ENCODE measurements around the gene CMTM6. TPM values are rescaled to one million over a fixed set of nuclear protein-coding genes. Genes with fewer than 3 reads are reported as not detected.

Gene CMTM6
- total RNA-seq, 1 donor, result 102 TPM

- Histone ChIP-seq H3K4me1 (ENCODE audit: insufficient read depth, low read length) (peaks cover 14% of the 10 kb centered on the region), H3K4me2 (ENCODE audit: insufficient read depth, low read length) (no peak overlapping the region), H2AFZ (ENCODE audit: low read length) (no peak overlapping the region), H3K79me2 (ENCODE audit: insufficient read depth, low read length) (no peaks in the 10 kb centered on the region), H3K9me3 (ENCODE audit: low read depth, low read length) (no peaks in the 10 kb centered on the region), H4K20me1 (ENCODE audit: insufficient read depth, low read length) (no peaks in the 10 kb centered on the region), H3K27ac (ENCODE audit: low read depth, low read length) (no peak overlapping the region), H3K4me3 (ENCODE audit: insufficient read depth, low read length) (no peak overlapping the region), H3K36me3 (ENCODE audit: insufficient read depth, low read length) (no peaks in the 10 kb centered on the region), H3K27me3 (ENCODE audit: insufficient read depth, low read length) (no peaks in the 10 kb centered on the region)
- DNase-seq (ENCODE audit: insufficient read length, low spot score, missing footprints), result no peak
- TF ChIP-seq, protein P1, sequence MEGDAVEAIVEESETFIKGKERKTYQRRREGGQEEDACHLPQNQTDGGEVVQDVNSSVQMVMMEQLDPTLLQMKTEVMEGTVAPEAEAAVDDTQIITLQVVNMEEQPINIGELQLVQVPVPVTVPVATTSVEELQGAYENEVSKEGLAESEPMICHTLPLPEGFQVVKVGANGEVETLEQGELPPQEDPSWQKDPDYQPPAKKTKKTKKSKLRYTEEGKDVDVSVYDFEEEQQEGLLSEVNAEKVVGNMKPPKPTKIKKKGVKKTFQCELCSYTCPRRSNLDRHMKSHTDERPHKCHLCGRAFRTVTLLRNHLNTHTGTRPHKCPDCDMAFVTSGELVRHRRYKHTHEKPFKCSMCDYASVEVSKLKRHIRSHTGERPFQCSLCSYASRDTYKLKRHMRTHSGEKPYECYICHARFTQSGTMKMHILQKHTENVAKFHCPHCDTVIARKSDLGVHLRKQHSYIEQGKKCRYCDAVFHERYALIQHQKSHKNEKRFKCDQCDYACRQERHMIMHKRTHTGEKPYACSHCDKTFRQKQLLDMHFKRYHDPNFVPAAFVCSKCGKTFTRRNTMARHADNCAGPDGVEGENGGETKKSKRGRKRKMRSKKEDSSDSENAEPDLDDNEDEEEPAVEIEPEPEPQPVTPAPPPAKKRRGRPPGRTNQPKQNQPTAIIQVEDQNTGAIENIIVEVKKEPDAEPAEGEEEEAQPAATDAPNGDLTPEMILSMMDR (IDR thresholded peaks at IDR 0.05; ENCODE audit: extremely low read depth, low read depth, low read length), result no peak
Measured at GRCh38 chr3:32450992-32451659, 51.5 kb downstream of the CMTM6 start.

DNA sequence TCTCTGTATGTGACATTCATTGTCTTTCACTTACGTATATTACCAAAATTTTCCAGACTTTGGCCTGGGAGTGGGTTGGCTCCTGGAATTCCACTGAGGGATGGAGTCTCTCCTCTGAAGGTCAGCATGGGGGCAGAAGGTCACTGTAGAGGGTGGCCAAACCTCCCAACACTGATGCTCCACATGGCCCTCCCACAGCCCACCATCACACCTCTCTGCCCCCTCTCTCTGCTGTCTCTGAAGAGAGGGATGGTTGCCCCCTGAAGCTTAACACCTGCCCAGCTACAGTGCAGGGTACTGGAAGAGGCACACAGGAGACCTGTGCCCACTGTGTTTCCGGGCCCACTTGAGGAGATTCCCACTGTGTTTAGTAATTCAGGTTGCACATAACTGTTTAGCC, 52.2 kb downstream of the CMTM6 start:
- Histone ChIP-seq H3K36me3 (ENCODE audit: insufficient read depth, low read length) (no peaks in the 10 kb centered on the region), H3K79me2 (ENCODE audit: insufficient read depth, low read length) (no peaks in the 10 kb centered on the region), H3K4me1 (ENCODE audit: insufficient read depth, low read length) (peaks cover 14% of the 10 kb centered on the region), H3K27me3 (ENCODE audit: insufficient read depth, low read length) (no peaks in the 10 kb centered on the region), H3K9me3 (ENCODE audit: low read depth, low read length) (no peaks in the 10 kb centered on the region), H3K4me3 (ENCODE audit: insufficient read depth, low read length) (no peak overlapping the region), H3K4me2 (ENCODE audit: insufficient read depth, low read length) (no peak overlapping the region), H2AFZ (ENCODE audit: low read length) (no peak overlapping the region), H4K20me1 (ENCODE audit: insufficient read depth, low read length) (no peaks in the 10 kb centered on the region), H3K27ac (ENCODE audit: low read depth, low read length) (no peak overlapping the region)
- TF ChIP-seq, protein P1 (IDR thresholded peaks at IDR 0.05; ENCODE audit: extremely low read depth, low read depth, low read length), result no peak
- DNase-seq (ENCODE audit: insufficient read length, low spot score, missing footprints), result no peak

DNA sequence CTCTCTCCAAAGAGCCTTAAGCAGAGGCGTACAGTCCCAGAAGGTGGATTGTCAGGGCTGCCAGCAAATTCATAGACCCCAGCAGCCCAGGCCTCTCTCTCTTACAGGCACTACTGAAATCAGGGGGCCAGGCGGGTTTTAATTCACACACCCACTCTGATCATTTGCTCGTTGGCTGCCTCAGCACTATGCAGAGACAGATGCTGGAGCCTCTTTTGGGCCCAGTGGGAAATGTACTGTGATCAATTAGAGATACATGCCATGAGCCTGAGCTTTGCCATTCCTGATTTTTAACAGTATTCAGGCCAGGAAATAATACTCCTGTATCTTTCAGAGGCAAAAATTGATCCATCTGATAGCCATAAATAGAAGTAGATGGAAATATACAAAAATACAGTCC, 53.0 kb downstream of the CMTM6 start:
- Histone ChIP-seq H4K20me1 (ENCODE audit: insufficient read depth, low read length) (no peaks in the 10 kb centered on the region), H3K4me3 (ENCODE audit: insufficient read depth, low read length) (no peak overlapping the region), H3K79me2 (ENCODE audit: insufficient read depth, low read length) (no peaks in the 10 kb centered on the region), H3K4me1 (ENCODE audit: insufficient read depth, low read length) (peaks cover 11% of the 10 kb centered on the region), H3K9me3 (ENCODE audit: low read depth, low read length) (no peaks in the 10 kb centered on the region), H3K36me3 (ENCODE audit: insufficient read depth, low read length) (no peaks in the 10 kb centered on the region), H2AFZ (ENCODE audit: low read length) (no peak overlapping the region), H3K27me3 (ENCODE audit: insufficient read depth, low read length) (no peaks in the 10 kb centered on the region), H3K4me2 (ENCODE audit: insufficient read depth, low read length) (no peak overlapping the region), H3K27ac (ENCODE audit: low read depth, low read length) (no peak overlapping the region)
- DNase-seq (ENCODE audit: insufficient read length, low spot score, missing footprints), result no peak
- TF ChIP-seq, protein P1 (IDR thresholded peaks at IDR 0.05; ENCODE audit: extremely low read depth, low read depth, low read length), result no peak

DNA sequence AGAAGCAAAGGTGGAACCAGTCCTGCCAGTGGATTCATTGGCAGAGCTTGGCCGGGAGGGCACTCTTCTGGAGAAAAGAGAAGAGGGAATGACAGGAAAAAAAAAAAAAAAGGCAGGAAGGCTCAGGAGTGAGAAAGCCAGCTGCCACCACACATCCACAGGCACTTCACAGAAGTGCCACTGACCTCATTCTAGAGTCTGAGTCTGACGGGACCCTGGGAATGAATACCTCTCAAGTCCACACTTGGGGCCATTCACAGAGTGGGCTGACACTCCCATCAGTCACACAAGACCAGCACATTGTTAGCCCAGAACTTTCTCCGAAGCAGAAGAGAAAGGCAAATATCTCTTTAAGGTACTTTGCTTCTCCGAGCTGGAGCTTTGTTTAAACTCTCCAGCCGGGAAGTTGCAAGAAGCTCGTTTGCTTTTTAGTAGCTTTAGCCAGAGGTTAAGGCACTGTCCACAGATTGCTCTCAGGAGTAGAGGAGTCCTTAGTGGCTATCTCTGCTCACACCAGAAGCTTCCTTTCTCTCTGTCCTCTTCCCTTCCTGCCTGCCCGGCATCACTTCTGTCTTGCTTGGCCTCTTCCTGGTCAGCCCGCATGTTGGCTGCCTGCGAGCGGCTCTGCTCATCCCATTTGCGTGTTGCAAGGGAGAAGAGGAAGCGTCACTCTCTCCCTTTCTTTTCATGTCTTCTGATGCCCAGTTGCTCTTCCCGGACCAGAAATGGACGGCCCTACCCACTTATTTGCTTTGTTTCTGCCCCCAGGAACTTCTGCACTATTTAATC, 53.8 kb downstream of the CMTM6 start:
- Histone ChIP-seq H3K4me2 (ENCODE audit: insufficient read depth, low read length) (no peak overlapping the region), H4K20me1 (ENCODE audit: insufficient read depth, low read length) (no peaks in the 10 kb centered on the region), H3K27ac (ENCODE audit: low read depth, low read length) (no peak overlapping the region), H3K36me3 (ENCODE audit: insufficient read depth, low read length) (no peaks in the 10 kb centered on the region), H3K79me2 (ENCODE audit: insufficient read depth, low read length) (no peaks in the 10 kb centered on the region), H3K27me3 (ENCODE audit: insufficient read depth, low read length) (no peaks in the 10 kb centered on the region), H2AFZ (ENCODE audit: low read length) (no peak overlapping the region), H3K4me1 (ENCODE audit: insufficient read depth, low read length) (peaks cover 11% of the 10 kb centered on the region), H3K9me3 (ENCODE audit: low read depth, low read length) (no peaks in the 10 kb centered on the region), H3K4me3 (ENCODE audit: insufficient read depth, low read length) (no peak overlapping the region)
- TF ChIP-seq, protein P1 (IDR thresholded peaks at IDR 0.05; ENCODE audit: extremely low read depth, low read depth, low read length), result no peak
- DNase-seq (ENCODE audit: insufficient read length, low spot score, missing footprints), result no peak
